Activated effector memory CD4-positive, alpha-beta T cell treated with anti-CD3 and anti-CD28 coated beads, Interleukin-2, amount 50 U/mL, for 16 hours (primary cell): ENCODE measurements around the gene IL1B.
"Not testable (repeated sequence)": the region's sequence is repeated elsewhere in the genome, so short reads cannot be mapped to it uniquely, and the experiment has no call there.

Experiments
- DNase-seq: peaks from one replicate; pipeline ENCODE4 v3.0.0-alpha.2; 2020

Gene IL1B

DNA sequence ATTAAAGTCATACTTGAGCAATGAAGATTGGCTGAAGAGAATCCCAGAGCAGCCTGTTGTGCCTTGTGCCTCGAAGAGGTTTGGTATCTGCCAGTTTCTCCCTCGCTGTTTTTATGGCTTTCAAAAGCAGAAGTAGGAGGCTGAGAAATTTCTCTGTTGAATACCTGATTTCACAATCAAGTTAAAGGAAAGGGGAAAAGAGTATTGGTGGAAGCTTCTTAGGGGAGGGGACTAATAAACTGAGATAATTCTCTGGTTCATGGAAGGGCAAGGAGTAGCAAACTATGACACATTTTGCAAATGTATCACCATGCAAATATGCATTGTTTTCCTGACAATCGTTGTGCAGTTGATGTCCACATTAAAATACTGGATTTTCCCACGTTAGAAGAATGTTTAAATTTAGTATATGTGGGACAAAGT lies at the start of gene IL1B:
Gene IL1B, minus strand, starts transcription at position 85 of the 423 bp plus-strand sequence. CDS start 550 bp downstream, outside the sequence.
- DNase-seq, result no peak

DNA sequence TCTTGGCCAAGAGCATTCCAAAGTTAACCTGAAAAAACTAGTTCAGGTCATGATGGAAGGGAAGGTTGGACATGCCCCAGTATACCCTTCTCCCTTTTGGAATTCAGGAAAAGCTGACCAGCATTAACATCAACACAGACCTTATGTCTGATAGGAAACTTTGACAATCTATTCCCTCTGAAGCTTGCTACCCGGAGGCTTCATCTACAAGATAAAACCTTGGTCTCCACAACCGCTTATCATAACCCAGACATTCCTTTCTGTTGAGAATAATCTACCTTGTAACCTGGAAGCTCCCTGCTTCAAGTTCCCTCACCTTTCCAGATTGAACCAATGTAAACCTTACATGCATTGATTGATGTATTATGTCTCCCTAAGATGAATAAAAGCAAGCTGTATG lies 49.7 kb upstream of the IL1B start:
- DNase-seq, result no peak

DNA sequence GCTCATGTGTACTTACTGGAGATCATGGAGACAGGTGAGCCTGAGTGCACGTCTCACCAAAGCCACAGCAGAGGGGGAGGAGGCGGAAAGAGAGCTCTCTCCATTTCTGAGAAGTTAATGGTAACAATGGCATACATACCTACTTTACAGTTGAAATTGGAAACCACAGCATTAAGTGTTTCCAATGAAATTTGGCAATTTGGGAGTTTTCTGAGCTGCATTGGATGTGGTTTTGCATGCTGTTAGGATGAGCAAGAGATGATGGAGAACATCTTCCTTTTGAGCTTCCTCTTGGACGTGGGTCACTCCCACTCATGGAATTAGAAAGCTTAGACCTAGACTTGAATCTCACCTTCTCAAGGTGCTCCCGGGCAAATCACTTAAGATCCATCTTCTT lies 48.9 kb upstream of the IL1B start:
- no peak for DNase-seq

DNA sequence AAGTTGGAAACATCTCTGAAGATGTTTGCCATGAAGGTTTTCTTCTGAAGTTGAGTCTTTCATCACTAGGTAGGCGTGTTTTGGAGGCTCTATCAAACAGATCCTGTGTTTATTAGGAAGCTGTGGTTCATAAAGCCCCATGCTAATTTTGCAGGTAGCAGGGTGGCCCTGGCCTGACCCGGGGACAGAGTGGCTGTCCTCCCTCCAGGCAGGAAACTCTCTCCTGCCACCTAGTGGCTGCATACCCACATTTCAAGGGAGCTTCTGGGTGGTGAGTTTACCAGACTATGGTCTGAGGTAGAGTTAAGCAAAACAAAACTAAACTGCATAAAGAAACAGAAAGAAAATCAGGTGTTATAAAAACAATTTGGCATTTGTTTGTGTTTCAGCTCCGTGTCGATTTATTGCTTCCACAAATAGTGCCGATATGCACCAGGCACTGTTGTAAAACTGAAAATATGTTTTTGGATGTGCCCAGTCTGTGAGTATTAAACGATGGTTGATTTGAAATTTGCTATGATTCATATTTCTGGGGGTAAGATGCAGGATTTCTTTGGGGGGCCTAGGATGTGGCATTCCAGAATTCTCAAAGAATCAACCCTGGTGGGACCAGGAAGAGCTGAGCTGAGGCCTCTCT lies 48.4 kb upstream of the IL1B start:
- DNase-seq, result peak; percentile 89

DNA sequence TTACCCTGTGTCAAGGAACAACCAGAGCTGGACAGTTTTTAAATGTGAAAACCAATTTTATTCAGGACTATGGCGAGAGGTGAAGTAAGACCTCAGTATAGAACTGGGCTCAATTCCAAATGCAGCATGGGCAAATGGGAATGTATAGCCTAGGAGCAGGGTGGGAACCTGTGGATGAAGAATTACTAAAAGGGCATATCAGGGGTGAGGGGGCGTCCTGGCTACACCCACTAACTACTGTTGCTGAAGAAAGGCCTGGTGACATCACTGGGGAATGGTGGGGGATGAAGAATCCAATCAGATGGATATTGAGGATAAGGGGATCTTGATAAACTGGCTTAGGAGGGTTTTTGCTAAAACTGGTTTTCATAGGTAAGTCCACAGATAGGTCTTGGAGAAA lies 47.1 kb upstream of the IL1B start:
- DNase-seq, result no peak

DNA sequence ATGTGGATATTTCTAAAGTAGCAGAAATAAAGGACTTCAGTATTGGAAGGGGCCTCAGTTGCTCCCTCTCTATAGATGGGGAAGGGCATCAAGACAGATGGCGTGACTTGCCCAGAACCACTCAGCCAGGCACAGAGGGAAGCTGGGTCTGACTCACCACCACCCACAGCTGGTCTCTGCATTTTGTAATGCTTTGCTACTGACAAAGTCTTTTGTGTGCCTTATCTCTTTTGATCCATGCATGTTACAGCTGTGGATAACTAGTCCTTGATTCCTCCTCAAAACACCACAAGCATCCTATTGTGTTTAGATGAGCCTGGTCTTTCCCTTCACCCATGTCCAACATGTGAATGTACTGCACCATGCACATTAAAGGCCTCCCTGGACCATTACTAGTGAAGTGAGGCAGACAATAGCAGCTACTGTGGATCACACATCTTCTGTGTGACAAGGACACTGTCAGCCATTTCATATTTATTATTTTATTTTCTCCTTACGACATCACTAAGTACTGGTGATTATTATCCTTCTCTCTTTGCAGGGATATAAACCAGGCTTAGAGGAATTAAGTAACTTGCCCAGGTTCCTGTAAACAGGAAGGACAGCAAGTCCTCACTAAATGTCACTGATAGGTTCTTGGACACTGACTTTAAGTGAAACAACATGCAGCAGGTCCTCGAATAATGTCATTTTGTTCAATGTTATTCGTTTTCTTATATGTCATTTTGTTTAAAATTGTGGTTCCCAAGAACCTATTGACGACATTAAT lies 44.8 kb upstream of the IL1B start:
- peak; percentile 70 for DNase-seq

DNA sequence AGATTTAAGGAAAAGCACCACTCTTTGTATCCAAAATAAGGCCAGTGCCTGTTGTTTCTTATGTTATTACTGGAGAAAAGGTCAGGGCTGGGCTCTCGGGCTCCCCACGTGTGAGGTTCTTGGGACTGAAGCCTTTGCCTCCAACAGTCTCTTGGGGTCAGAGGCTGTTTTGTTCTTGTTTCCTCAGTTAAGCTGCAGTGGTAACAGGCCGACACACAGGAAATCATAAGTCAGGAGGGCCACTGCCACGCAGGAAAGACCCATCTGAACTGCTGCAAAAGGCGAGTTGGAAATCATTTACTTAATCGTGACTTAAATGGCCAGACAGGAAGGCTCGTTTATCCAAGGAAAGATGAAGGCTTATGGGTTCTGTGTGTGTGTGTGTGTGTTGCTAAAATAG lies 44.1 kb upstream of the IL1B start:
- no peak for DNase-seq

DNA sequence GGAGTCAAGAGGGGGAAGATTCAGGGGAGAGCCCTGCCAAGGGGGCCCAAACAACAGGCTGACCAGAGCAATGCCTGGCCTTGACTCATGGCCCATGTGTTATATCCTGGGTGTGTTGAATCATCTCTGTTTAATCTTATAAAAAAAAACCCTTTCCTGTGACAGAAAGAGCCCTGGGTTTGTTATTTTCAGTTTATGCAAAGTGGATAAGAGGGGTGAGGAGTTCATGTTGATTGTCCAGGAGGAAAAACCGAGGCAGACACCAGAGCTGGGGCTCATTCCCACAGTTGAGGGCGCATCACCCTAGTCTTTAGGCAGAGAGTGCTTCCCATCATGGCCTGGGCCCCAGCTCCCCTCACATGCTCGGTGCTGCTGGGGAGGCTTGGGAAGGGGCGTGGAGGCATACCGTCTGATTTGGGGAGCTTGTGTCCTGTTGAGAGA lies 43.5 kb upstream of the IL1B start:
- no peak for DNase-seq

DNA sequence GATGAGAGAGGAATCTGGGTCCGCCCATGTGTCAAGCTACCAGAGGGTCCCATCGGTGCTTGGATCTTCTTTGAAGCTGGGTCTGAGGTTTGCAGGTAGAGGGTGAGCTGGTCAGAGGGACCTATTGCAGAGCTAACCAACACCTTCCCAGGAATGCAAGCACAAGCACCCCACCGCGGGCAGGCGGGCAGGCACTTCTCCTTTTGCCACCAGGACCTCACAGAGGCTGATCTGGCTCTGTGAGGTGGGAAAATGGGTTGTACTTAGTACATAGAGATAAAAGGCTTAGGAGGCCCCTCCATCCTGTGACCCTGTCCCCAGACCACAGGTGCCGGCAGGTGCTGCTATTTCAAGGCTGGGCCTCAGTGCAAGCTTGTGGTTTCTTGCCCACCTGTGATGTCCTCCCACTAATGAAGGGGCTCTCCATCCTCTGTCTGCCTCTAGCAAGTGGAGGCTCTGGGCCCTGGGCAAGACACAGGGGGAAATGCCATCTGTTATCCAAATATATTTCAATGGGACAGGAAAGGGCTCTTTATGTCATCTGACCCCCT lies 43.0 kb upstream of the IL1B start:
- DNase-seq, result no peak

DNA sequence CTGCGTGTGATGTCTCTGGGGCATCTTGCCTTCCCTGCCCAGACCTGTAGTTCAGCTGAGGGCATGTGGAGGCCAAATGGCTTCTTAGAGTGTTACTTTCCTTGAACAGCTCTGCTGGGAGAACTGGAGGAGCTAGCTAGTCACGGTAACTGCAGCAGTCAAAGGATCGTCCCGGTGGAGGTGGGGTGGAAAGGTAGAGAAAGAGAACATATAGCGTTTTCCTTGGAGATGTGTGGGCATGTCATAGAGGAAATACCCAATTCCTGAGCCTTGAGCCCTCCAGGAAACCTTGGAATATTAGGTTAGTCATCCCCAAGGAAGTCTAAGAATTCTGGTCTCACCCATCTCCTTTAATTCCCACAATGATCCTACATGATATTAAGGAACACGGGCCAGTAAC lies 40.8 kb upstream of the IL1B start:
- no peak for DNase-seq

DNA sequence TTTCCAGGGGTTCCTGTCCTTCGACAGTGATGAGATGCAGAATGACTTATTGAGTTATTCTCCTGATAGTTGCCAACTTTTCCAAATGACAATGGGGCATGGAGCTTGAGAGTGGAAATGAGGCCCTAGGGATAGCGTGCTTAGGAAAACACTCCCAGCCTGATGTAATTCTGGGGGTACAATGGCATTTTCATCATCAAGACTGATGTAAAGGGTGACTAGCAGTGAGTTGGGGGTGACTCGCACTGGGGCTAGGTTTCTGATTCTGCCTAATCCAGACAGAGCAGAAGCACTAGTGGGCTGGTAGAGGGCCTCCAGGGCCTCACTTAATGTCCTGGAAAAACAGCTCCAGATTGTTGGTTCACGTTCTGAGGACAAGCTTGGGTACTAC lies 40.4 kb upstream of the IL1B start:
- DNase-seq, result no peak

DNA sequence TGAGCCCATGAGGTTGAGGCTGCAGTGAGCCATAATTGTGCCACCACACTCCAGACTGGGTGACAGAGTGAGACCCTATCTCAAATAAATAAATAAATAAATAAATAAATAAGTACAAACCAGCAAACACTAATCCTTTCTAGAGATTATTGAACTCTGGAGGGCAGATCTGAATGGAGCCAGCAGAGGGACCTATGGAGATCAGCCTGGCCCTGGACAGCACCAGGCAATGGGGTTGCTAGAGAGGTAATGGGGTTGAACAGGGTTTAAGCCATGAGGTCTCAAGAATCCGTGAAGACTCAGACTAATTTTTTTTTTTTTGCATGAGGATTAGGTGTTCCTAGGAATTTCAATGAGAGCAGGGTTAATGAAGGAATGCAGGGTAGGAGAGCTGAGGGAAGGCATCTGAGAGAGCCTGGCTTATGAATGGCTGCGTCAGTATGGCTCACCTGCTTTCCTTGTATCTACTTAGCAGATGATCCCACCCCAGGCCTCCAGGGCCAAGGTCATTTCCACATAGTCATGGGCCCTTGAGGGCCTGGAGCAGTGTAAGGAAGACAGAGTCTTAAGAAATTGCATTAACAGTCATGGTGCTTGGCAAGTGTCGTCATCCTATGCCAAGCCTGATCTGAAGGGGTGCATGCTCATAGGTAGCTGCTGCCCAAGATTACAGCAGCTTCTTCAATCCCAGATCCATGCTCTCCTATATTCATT lies 39.8 kb upstream of the IL1B start:
- no peak for DNase-seq

DNA sequence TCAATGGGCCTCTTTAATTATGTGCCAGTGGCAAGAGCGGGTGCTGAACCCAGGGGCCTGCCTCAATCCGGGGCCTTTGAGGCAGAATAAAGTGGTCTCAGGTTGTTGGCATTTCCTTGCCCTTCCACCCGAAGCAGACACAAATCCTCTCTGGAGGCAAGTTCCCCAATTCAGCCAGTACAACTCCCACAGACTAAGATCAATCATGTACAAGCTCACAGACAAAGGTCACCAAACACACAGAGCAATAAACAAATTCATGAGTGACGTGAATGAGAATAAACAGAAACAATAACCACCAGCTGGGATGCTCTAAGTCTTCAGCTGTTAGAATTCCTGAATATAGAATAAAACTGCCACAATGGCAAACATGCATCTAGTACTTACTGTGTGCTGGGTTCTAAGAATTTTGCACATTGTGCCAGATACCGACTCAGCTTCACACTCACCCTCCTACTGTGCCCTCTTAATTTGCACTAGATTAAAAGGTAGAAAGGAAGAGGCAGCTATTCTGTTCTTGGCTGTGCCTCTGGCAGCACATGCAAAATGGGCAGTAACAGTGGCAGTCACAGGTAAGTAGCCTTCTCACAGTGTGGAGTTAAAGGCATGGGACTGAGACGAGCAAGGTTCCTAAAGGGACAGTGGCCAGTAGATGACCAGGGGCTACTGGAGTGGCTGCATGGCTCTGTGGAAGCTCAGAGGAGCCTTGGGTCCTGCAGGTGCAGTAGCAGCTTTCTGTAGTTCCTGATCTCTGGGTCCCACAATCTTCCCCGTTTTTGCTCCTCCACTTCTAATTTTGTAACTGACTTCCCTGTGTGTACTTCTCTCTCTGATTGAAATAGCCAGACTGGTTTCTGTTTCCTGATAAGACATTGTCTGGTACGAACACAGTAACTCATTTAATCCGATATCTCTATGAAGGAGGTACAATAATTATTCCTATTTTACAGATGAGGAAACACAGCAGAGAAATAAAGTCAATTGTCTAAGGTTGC lies 34.6 kb upstream of the IL1B start:
- no peak for DNase-seq

DNA sequence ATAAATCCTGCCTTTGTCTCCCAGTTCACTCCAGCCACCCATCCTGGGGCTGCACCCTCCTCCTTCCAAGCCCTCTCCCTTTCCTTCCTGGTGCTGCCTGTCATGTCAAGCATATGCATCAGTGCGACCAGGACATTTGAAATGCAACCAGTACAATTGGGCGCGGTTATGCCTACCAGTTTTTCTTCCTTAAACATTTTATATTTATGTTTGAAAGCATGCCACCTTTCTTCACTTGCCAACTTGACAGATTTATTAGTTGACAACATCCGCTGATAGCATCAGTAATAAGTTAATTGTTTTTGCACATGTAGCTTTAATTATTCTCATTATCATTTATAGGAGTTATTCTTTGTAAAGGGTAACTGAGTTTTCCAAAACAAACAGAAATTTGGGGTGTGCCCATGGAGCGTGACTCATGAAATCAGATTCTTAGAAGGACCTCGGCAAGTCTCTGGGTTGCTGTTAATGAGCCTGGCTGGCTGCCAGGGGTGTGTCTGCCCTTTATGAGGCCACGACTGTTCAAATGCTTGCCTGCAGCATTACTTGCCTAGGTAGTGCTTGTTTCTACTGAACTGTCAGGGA lies 32.8 kb upstream of the IL1B start:
- no peak for DNase-seq

DNA sequence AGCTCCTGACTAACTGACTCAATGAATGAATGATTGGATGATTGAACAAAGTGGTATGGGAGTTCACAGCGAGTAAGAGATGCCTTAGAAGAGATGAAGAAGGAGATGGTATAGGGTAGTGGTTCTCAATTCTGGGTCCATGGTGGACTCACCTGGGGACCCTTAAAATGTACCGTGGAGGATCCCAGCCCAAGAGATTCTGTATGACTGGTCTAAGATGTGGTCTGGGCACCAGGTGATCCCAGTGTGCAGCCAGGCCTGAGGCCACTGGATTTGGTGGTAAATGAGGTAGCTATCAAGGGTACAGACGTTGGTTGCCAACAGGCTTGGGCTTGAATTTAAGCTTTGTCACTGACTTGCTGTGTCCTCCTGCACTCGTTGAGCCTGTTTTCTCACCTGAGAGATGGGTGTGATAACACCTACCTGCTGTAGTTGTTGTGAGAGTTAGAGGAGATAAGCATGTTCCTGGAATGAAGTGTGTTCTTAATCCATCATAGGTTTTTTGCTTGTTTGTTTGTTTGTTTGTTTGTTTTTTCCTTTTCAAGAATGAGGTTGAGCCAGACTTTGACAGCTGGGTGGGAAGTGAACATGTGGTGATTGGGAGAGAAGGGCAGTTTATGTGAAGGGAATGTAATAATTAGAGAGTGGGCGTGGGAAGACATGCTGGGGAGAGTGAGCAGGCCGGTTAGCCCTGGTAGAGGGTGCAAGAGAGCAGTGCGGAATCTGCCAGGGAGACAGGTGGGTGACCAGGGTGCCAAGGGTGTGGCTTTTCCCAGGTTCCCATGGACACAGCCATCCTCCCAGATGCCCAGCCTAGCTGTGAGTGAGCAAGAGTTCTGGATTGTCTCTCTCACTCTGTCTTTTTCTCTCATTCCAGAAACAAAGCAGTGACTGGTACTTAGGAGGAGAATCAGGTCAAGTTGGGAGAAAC lies 31.4 kb upstream of the IL1B start:
- DNase-seq, result no peak

DNA sequence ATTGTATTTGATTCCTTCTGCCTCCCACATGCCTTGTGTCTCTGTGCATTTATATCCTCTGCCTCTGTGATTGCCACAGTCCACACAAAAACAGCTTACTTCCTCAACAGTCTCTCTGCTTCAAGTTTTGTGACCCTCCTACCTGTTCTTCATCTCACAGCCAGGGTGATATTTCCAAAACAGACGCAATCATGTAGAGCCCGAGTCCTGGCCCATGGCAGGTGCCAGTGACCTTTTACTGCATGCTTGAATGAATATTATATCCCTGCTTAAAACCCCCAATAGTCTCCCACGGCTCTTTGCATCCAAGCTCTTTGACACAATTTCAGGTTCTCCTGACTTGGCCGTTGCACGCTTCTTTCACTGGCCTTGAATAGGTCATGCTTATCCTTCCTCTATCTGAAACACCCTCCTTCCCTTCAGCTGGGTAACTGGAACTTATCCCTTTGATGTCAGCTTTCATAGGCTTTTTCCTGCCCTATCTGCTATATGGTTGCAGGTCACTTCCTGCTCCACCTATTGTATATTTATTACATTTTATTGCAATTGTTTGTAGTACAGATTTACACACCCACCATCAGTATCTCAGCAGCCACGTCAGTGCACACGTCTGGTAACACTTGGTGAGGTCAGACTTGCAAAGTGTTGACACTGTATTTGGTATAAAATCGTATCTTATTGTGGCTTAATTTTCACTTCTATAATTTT lies 29.7 kb upstream of the IL1B start:
- no peak for DNase-seq

DNA sequence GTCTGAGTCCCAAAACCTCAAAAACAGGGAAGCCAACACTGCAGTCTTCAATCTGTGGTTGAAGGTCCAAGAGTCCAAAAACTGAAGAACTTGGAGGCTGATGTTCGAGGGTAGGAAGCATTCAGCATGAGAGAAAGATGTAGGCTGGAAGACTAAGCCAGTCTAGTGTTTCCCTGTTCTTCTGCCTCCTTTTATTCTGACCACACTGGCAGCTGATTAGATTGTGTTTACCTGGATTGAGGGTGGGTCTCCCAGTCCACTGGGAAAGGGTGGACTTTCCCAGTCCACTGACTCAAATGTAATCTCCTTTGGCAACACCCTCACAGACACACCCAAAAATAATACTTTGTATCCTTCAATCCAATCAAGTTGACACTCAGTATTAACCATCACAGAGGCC lies 27.5 kb upstream of the IL1B start:
- DNase-seq, result no peak

DNA sequence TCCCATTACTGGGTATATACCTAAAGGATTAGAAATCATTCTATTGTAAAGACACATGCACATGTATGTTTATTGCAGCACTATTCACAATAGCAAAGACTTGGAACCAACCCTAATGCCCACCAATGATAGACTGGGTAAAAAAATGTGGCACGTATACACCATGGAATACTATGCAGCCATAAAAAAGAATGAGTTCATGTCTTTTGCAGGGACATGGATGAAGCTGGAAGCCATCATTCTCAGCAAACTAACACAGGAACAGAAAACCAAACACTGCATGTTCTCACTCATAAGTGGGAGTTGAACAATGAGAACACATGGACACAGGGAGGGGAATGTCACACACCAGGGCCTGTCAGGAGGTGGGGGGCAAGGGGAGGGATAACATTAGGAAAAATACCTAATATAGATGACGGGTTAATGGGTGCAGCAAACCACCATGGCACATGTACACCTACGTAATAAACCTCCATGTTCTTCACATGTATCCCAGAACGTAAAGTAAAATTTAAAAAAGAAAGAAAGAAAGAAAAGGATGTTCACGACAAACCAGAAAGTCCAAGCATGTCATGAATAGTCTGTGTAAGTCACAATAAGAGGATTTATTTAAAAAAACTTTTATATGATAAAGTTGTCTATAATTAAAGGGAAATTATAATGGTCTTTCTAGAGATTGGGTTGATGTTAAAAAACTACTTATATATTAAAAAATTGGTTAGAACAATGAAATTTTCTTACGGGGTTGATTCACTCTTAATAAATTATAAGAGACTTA lies 23.0 kb upstream of the IL1B start:
- DNase-seq, result not testable (repeated sequence)

DNA sequence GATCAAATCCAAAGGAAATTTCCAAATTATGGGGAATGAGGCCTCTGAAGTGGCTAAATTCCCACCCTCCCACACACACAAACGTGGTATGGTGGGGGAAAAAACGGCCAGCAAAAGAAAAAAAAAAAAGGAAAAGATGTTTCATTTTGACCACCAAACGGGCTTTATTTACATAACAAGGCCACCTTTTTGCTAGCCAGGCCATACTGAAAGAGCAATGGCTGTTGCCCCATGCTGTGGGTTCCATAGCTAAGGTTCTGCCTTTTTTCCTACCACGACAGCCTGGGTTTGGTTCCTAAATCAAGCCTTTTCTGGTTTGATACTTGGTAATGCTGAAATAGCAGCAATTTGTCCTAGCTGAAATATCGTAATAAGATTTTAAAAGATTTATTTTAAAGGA lies 14.0 kb upstream of the IL1B start:
- DNase-seq, result no peak
